Lower lobe of right lung (tissue), 2 donors: ENCODE measurements around the gene C3. TPM values are rescaled to one million over a fixed set of nuclear protein-coding genes. Genes with fewer than 3 reads are reported as not detected.
A peak's percentile ranks its signal among the peaks of the same experiment; 100 is the strongest.

ENCODE experiments used
- ATAC-seq, 2 donors: fragments of 200-7000 bp; cut with Tn5 transposase; one replicate each; pipeline ENCODE4 v1.9.1; 2020 to 2022; ENCODE audit warnings: mild to moderate bottlenecking in 2 of 2, moderate library complexity in 2 of 2
- DNase-seq: peaks from one replicate; pipeline ENCODE4 v3.0.0-alpha.2; 2020
- H3K27ac ChIP-seq: fragments of 200-600 bp; one replicate; pipeline ENCODE4 v1.8.0; 2022
- H3K27me3 ChIP-seq: fragments of 200-600 bp; one replicate; pipeline ENCODE4 v1.8.0; 2022; ENCODE audit warnings: low read depth
- H3K36me3 ChIP-seq: fragments of 200-600 bp; one replicate; pipeline ENCODE4 v1.8.0; 2022; ENCODE audit warnings: mild to moderate bottlenecking
- H3K4me1 ChIP-seq: fragments of 200-600 bp; one replicate; pipeline ENCODE4 v1.8.0; 2022
- H3K4me3 ChIP-seq: fragments of 200-600 bp; one replicate; pipeline ENCODE4 v1.8.0; 2022; ENCODE audit warnings: mild to moderate bottlenecking
- H3K9me3 ChIP-seq: fragments of 200-600 bp; one replicate; pipeline ENCODE4 v1.8.0; 2022
- intact Hi-C: fragments of 100-400 bp; cut with DNase I; formaldehyde crosslinking; loops from one replicate; pipeline ENCODE4 v1.11.0; 2022
- total RNA-seq: library from RNA; stranded (reverse); fragmentation: NEBNext Ultra II Directional; extraction: Animal tissue kit (Norgen Biotek cat#: 25700); gene quantifications from one replicate; pipeline ENCODE4 v1.2.1, GENCODE V29; 2021
- TF ChIP-seq, protein P1 (sequence below): fragments of 200-600 bp; IDR thresholded peaks from one replicate; pipeline ENCODE4 v1.8.0; 2022; ENCODE audit warnings: antibody characterized with exemption, mild to moderate bottlenecking
- donor health status: DM: no; HTN: yes; CAD: no; lungs with severe emphysema.

Gene C3
- total RNA-seq, 1 donor from 2014 or later: 1,321 TPM

DNA sequence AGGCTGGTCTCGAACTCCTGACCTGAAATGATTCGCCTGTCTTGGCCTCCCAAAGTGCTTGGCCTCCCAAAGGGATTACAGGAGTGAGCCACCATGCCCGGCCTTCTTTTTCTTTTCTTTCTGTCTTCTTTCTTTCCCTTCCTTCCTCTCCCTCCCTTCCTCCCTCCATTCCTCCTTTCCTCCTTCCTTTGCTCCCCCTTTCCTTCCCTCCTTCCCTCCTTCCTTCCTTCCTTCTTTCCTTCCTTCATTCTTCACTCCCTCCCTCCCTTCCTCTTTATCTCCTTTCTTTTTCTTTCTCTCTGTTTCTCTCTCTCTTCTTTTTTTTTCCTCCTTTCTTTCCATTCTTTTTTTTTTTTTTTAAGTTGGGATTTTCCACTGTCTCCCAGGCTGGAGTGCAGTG, 12.1 kb downstream of the C3 start:
- Histone ChIP-seq H3K4me3 (no peak overlapping the region), H3K9me3 (no peaks in the 10 kb centered on the region), H3K36me3 (peaks cover 56% of the 10 kb centered on the region), H3K27ac (no peak overlapping the region), H3K27me3 (peaks cover 3% of the 10 kb centered on the region), H3K4me1 (no peaks in the 10 kb centered on the region)
- ATAC-seq (no peak), DNase-seq (no peak)
- TF ChIP-seq, protein P1, sequence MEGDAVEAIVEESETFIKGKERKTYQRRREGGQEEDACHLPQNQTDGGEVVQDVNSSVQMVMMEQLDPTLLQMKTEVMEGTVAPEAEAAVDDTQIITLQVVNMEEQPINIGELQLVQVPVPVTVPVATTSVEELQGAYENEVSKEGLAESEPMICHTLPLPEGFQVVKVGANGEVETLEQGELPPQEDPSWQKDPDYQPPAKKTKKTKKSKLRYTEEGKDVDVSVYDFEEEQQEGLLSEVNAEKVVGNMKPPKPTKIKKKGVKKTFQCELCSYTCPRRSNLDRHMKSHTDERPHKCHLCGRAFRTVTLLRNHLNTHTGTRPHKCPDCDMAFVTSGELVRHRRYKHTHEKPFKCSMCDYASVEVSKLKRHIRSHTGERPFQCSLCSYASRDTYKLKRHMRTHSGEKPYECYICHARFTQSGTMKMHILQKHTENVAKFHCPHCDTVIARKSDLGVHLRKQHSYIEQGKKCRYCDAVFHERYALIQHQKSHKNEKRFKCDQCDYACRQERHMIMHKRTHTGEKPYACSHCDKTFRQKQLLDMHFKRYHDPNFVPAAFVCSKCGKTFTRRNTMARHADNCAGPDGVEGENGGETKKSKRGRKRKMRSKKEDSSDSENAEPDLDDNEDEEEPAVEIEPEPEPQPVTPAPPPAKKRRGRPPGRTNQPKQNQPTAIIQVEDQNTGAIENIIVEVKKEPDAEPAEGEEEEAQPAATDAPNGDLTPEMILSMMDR: no peak
- intact Hi-C loops: no loop called here

DNA sequence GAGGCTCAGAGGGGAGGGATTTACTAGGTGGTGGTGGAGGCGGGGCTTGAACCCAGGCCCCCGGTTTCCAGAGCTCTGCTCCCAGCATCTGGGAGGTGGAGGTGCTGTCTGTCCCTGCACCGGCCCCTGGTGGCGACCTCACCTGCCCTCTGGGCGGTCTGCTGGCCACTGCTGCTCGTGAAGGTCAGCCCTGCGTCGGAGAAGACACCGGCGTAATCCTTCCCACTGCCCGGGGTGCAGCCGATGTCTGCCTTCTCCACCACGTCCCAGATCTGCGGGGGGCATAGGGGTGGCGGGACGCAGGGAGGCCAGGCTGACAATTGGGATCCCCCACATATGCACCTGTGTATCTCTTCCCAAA, 12.8 kb downstream of the C3 start:
- Histone ChIP-seq H3K27ac (no peak overlapping the region), H3K27me3 (peaks cover 3% of the 10 kb centered on the region), H3K4me1 (no peaks in the 10 kb centered on the region), H3K36me3 (peaks cover 62% of the 10 kb centered on the region), H3K4me3 (no peak overlapping the region), H3K9me3 (no peaks in the 10 kb centered on the region)
- DNase-seq: no peak
- intact Hi-C loops: no loop called here
- no peak for ATAC-seq
- TF ChIP-seq, protein P1: no peak

DNA sequence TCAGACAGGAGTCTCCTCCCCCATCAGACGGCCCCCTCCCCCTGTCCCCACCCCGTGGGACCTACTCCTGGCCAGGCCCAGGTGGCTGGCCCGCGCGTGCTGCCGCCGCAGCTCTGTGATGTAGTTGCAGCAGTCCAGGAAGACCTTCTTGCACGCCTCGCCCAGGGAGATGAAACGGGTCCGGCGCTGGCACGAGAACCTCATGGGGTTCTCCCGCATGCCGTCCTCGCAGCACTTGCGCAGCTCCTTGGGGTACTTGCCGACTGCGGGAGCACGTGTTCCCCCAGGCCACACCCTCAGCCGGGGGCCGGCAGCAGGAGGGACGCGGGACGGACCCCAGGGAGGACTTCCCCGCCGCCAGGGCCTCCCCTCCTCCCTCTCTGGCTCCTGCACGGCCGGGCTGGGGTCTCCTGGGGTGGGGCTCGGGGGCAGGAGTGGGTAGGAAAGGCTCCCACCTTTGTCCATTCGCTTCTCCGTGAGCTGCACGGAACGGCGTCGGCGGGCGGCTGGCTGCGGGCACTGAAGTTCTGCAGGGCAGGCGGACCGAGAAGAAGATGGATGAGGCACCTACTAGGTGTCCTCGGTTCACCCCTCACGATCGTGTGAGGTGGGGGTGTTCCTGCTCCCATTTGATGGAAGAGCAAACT, 13.3 kb downstream of the C3 start:
- no peak for DNase-seq
- H3K27me3 ChIP-seq: peaks cover 3% of the 10 kb centered on the region

DNA sequence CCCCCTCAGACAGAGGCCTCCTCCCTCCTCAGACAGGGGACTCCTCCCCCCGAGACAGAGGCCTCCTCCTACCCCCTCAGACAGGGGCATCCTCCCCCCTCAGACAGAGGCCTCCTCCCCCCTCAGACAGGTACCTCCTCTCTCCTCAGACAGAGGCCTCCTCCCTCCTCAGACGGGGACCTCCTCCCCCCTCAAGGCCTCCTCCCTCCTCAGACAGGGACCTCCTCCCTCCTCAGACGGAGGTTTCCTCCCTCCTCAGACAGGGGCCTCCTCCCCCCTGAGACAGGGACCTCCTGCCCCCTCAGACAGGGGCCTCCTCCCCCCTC, 13.9 kb downstream of the C3 start:
- no peak for DNase-seq
- intact Hi-C loops: no loop called here
- ATAC-seq: peak; percentile 14 to 15

More for the DNA sequence above, 13.3 kb downstream of the C3 start:
- intact Hi-C loops: no loop called here
- Histone ChIP-seq H3K4me3 (no peak overlapping the region), H3K27ac (no peak overlapping the region), H3K36me3 (peaks cover 64% of the 10 kb centered on the region), H3K9me3 (no peaks in the 10 kb centered on the region), H3K4me1 (no peaks in the 10 kb centered on the region)
- TF ChIP-seq, protein P1: no peak
- peak in 1 of 2 donors; percentile 8 for ATAC-seq

DNA sequence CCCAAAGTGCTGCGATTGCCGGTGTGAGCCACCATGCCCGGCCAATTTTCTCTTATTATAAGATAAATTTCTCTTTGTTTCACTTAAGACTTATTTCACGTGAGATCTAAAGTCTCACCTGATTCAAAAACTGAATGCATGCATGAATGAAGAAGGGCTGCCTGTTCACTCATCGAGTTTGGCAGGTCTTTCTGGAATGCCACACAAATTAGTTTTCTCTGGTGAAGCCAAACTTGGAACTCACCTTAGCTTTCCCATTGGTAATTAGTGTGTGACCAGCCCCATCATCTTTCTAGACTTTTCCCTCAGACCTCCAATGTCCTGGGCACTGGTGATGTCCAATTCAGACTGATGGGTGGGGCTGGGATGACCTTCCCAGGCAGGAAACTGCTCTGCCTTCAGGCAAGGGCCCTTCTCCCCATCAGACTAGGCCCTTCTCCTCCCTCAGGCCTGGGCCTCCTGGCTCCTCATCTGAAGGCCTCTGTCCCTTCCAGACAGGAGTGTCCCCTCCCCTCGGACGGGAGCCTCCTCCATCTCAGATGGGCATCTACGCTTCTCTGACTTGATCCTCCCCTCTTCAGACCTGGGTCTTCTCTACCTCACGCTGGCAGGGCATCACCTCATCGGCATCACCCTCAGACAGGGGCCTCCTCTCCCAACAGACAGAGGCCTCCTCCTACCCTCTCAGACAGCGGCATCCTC, 14.4 kb downstream of the C3 start:
- ATAC-seq: peak in 1 of 2 donors; percentile 18
- Histone ChIP-seq H3K4me3 (no peak overlapping the region), H3K4me1 (no peaks in the 10 kb centered on the region), H3K9me3 (no peaks in the 10 kb centered on the region), H3K27me3 (peaks cover 3% of the 10 kb centered on the region), H3K27ac (no peak overlapping the region), H3K36me3 (peaks cover 64% of the 10 kb centered on the region)
- TF ChIP-seq, protein P1: no peak
- intact Hi-C loops: no loop called here
- DNase-seq: no peak

More for the DNA sequence above, 13.9 kb downstream of the C3 start:
- no peak overlapping the region for H3K27ac ChIP-seq
- no peaks in the 10 kb centered on the region for H3K9me3 ChIP-seq
- H3K36me3 ChIP-seq: peaks cover 64% of the 10 kb centered on the region
- H3K4me3 ChIP-seq: no peak overlapping the region
- TF ChIP-seq, protein P1: no peak
- peaks cover 3% of the 10 kb centered on the region for H3K27me3 ChIP-seq
- H3K4me1 ChIP-seq: no peaks in the 10 kb centered on the region
